ENCODE measurements around the gene MASP1.

DNA sequence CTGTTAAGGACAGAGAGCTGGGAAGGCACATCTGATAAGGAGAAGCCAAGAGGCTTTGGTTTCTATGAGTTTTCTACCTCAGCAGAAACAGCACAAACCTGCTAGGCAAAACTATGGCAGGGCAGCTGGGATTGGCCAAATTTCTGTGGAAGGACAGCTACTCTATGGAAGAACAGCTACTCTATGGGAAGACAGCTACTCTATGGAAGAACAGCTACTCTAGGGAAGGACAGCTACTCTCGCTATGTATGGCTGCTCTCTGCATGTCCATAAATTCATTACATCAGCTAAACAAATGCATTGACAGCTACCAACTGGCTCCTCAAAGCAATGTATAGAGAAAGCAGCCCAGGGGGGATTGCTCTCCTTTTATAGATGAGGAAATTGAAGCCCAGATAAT lies 24.8 kb downstream of the MASP1 start:
- TF ChIP-seq ZFP30 (CRISPR knock-in tag; IDR thresholded peaks at IDR 0.05) (no peak), RARB (CRISPR knock-in tag; IDR thresholded peaks at IDR 0.05) (no peak), ZFP3 (CRISPR knock-in tag; IDR thresholded peaks at IDR 0.05) (no peak), TCF4 (CRISPR knock-in tag; IDR thresholded peaks at IDR 0.05; ENCODE audit: borderline replicate concordance) (no peak)
- TF ChIP-seq, protein P1, sequence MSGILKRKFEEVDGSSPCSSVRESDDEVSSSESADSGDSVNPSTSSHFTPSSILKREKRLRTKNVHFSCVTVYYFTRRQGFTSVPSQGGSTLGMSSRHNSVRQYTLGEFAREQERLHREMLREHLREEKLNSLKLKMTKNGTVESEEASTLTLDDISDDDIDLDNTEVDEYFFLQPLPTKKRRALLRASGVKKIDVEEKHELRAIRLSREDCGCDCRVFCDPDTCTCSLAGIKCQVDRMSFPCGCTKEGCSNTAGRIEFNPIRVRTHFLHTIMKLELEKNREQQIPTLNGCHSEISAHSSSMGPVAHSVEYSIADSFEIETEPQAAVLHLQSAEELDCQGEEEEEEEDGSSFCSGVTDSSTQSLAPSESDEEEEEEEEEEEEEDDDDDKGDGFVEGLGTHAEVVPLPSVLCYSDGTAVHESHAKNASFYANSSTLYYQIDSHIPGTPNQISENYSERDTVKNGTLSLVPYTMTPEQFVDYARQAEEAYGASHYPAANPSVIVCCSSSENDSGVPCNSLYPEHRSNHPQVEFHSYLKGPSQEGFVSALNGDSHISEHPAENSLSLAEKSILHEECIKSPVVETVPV (CRISPR knock-in tag; IDR thresholded peaks at IDR 0.05), result no peak
- TF ChIP-seq, protein P2, sequence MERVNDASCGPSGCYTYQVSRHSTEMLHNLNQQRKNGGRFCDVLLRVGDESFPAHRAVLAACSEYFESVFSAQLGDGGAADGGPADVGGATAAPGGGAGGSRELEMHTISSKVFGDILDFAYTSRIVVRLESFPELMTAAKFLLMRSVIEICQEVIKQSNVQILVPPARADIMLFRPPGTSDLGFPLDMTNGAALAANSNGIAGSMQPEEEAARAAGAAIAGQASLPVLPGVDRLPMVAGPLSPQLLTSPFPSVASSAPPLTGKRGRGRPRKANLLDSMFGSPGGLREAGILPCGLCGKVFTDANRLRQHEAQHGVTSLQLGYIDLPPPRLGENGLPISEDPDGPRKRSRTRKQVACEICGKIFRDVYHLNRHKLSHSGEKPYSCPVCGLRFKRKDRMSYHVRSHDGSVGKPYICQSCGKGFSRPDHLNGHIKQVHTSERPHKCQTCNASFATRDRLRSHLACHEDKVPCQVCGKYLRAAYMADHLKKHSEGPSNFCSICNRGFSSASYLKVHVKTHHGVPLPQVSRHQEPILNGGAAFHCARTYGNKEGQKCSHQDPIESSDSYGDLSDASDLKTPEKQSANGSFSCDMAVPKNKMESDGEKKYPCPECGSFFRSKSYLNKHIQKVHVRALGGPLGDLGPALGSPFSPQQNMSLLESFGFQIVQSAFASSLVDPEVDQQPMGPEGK (CRISPR knock-in tag; IDR thresholded peaks at IDR 0.05; ENCODE audit: borderline replicate concordance), result no peak
- TF ChIP-seq, protein P3, sequence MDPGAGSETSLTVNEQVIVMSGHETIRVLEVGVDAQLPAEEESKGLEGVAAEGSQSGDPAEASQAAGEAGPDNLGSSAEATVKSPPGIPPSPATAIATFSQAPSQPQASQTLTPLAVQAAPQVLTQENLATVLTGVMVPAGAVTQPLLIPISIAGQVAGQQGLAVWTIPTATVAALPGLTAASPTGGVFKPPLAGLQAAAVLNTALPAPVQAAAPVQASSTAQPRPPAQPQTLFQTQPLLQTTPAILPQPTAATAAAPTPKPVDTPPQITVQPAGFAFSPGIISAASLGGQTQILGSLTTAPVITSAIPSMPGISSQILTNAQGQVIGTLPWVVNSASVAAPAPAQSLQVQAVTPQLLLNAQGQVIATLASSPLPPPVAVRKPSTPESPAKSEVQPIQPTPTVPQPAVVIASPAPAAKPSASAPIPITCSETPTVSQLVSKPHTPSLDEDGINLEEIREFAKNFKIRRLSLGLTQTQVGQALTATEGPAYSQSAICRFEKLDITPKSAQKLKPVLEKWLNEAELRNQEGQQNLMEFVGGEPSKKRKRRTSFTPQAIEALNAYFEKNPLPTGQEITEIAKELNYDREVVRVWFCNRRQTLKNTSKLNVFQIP (CRISPR knock-in tag; IDR thresholded peaks at IDR 0.05; ENCODE audit: borderline replicate concordance, low read depth), result no peak

Data from SK-N-SH treated with all-trans-retinoic acid at 6 μM for 48 hours (cell line).